ENCODE results near the gene CHM.

- TF ChIP-seq ZNF274 (IDR thresholded peaks at IDR 0.05; ENCODE audit: low read depth, low read length) = no peak
- no peak for TF ChIP-seq YY1 (IDR thresholded peaks at IDR 0.05; ENCODE audit: insufficient read depth, insufficient read length)
These were observed 143.5 kb downstream of the CHM start for GRCh38 chrX:85903692-85904471.
